ENCODE results near the gene MPL. TPM values are rescaled to one million over a fixed set of nuclear protein-coding genes. Genes with fewer than 3 reads are reported as not detected.

MPL gene
- total RNA-seq, 8 experiments from 2014 or later = 0.05 to 0.08 TPM; not detected in 6

DNA sequence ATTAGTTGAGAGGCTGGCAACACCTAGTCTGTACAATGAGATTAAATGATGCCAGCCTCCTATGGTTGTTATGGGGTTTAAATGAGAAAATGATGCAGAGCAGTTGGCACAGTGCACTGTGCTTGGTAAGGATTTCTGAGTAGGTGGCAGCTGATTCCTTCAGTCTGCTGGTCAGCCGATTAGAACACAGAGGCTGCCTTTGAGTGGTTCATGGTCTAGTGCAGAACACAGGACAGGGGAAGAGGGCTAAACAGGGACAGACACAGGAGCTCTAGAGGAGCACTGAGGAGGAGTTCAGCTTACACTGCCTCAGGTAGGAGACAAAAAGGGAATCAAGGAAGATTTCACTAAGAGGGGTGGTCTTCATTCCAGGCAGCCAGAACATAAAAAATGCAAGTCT is 35.4 kb upstream of the MPL start:
- in situ Hi-C loops (cut with MboI; ENCODE audit: low pct_unique_long_range_greater_than_20kb in 2 of 9, low sequenced_read_pairs in 9 of 9, unreplicated experiment in 9 of 9) = no loop called here
- ATAC-seq (replicated peaks in 6 of 8) = no peak
- WGBS, 10 experiments = 71 to 100% (median 83%) methylated on average over 1 of the region's 1 CpG; no CpG with 5 or more reads in 5 of the 10 experiments
- H3K4me1 ChIP-seq (replicated peaks in 1 of 2) = peaks cover 14 to 18% of the 10 kb centered on the region in 2 donors
- H3K4me3 ChIP-seq = no peak overlapping the region
- H3K27ac ChIP-seq = no peak overlapping the region

DNA sequence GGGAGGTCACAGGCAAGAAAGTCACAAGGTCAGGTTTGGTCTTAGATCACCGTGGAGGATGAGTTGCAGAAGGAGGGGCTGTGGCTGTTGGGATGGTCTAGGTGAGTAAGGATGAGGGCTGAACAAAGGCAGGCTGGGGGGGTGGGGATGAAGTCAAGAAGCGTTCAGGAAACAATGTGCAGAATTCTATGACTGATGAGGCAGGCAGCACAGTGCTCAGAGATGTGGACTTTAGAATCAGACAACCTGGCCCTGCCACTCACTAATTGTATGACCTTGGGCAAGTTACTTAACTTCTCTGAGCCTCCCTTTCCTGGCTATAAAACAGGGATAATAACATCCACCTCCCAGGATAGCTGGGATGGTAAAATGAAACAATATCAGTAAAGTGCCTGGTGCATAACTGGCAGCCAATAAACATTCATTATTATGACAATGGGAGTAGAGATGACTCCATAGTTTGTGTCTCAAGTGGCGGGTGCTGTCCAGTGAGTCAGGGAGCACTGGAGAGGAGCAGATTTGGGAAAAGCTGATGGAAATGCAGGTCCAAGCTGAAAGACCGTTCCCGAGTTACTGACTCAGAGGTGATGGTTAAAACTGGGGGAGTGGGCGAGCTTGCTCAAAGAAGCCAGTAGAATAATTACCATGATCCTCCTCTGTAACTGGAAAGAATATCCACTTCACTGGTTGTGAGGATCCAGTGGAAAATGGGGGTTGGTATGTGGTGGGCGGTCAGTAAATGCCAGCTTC is 34.7 kb upstream of the MPL start:
- Histone ChIP-seq H3K27ac (no peak overlapping the region), H3K4me1 (replicated peaks in 1 of 2) (peaks cover 14 to 18% of the 10 kb centered on the region in 2 donors), H3K4me3 (no peak overlapping the region)
- peak in 2 of 8 experiments; percentile 9 to 37 for ATAC-seq (replicated peaks in 6 of 8)
- WGBS, 10 experiments = 60 to 89% (median 73%) methylated on average over 1 to 7 of the region's 7 CpGs; no CpG with 5 or more reads in 2 of the 10 experiments
- in situ Hi-C loops (cut with MboI; ENCODE audit: low pct_unique_long_range_greater_than_20kb in 2 of 9, low sequenced_read_pairs in 9 of 9, unreplicated experiment in 9 of 9) = no loop called here

DNA sequence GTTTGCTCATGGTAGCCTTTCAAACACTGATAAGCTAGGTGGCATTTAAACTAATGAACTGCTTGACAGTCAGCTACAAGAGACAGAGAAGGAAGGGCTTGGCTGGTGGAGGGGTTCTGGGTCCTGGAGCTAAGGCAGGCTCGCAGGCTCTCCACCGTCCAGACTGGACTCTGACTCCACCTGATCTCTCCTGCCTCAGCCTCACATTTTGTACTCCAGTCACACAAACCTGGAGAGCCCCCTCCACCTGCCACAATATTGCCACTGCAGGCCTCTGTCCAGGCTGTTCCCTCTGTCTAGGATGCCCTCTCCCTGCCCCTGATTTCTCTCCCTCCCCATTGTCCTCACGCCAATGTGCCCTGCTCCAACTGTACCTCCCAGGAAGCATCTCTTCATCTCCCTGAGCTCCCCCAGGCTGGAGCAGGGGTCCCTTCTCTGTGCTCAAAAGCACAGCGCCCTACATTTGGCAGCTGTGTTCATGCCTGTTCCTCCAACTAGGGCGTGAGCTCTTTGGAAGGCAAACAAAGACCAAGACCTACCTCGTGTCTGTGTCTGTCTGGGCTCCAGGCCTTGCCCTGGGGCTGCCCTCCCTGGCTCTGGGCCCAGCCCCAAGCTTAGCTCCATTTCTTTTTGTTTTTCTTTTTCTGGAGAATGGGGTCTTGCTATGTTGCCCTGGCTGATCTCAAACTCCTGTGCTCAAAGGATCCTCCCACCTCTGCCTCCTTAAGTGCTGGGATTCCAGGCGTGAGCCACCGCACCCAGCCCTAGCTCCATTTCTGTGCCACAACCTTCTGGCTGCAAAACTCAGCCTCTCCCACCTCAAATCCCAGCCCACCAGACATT is 33.9 kb upstream of the MPL start:
- in situ Hi-C loops (cut with MboI; ENCODE audit: low pct_unique_long_range_greater_than_20kb in 2 of 9, low sequenced_read_pairs in 9 of 9, unreplicated experiment in 9 of 9) = no loop called here
- Histone ChIP-seq H3K27ac (peak overlapping the region in 1 of 2 donors; percentile 23), H3K4me3 (no peak overlapping the region), H3K4me1 (replicated peaks in 1 of 2) (peaks cover 14 to 18% of the 10 kb centered on the region in 2 donors)
- WGBS, 10 experiments = 75 to 100% (median 84%) methylated on average over 1 to 7 of the region's 8 CpGs; no CpG with 5 or more reads in 4 of the 10 experiments
- ATAC-seq (replicated peaks in 6 of 8) = peak in 2 of 8 experiments; percentile 23 to 31

DNA sequence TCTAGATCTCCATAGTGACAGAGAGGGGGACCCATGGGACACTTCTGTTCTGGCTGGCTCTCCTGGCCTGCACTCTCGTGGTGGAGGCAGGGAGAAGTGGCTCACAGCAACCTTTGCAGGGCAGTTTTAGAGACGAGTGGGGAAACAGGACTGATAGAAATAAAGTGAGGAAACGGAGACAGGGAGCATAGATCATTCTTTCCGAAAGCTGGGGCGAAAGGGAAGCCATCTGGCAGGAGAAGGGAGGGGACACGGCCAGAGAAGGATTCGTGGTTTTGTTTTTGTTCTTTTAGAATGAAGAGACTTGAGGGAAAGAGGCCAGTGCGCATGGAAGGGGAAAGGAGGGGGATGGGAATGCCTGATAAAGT is 33.3 kb upstream of the MPL start:
- in situ Hi-C loops (cut with MboI; ENCODE audit: low pct_unique_long_range_greater_than_20kb in 2 of 9, low sequenced_read_pairs in 9 of 9, unreplicated experiment in 9 of 9) = no loop called here
- WGBS, 10 experiments = 0 to 64% (median 29%) methylated on average over 1 to 8 of the region's 8 CpGs; no CpG with 5 or more reads in 1 of the 10 experiments
- no peak for ATAC-seq (replicated peaks in 6 of 8)
- Histone ChIP-seq H3K4me3 (no peak overlapping the region), H3K27ac (peak overlapping the region in 1 of 2 donors; percentile 23), H3K4me1 (replicated peaks in 1 of 2) (peaks cover 14 to 18% of the 10 kb centered on the region in 2 donors)

DNA sequence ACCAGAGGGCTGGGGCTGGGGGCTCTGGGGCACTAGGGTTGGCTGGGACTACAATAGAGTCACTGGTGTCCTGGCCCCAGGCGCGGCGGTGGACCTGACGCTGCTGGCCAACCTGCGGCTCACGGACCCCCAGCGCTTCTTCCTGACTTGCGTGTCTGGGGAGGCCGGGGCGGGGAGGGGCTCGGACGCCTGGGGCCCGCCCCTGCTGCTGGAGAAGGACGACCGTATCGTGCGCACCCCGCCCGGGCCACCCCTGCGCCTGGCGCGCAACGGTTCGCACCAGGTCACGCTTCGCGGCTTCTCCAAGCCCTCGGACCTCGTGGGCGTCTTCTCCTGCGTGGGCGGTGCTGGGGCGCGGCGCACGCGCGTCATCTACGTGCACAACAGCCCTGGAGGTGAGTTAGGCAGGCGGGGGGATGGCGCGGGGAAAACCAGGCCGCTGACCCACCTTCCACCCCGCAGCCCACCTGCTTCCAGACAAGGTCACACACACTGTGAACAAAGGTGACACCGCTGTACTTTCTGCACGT is 32.8 kb upstream of the MPL start:
- 88 to 95% methylated on average over 4 of the region's 46 CpGs; no CpG with 5 or more reads in 8 of the 10 experiments for WGBS, 10 experiments
- Histone ChIP-seq H3K27ac (no peak overlapping the region), H3K4me1 (replicated peaks in 1 of 2) (peaks cover 14 to 18% of the 10 kb centered on the region in 2 donors), H3K4me3 (no peak overlapping the region)
- no peak for ATAC-seq (replicated peaks in 6 of 8)
- in situ Hi-C loops (cut with MboI; ENCODE audit: low pct_unique_long_range_greater_than_20kb in 2 of 9, low sequenced_read_pairs in 9 of 9, unreplicated experiment in 9 of 9) = no loop called here

DNA sequence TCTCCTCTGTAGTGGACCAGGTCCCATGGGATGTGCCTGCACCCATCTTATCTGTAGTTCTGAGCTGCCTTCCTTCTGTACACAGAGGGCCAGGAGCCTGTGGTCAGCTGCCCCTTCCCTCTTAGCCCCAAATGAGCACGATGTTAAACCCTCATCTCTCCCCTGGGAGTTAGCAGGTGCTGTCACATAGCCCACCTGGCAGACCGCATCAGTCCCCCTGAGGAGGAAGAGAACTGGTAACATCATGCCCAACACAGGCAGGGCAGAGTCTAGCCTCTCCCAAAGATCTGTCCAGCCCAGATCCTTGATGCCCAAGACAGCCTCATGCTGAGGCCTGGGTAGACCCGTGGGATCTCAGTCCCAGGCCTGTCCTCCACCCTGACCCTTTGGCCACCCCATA is 32.2 kb upstream of the MPL start:
- H3K4me1 ChIP-seq (replicated peaks in 1 of 2) = peaks cover 11 to 12% of the 10 kb centered on the region in 2 donors
- no peak overlapping the region for H3K27ac ChIP-seq
- 40 to 100% (median 83%) methylated on average over 1 to 2 of the region's 3 CpGs; no CpG with 5 or more reads in 5 of the 10 experiments for WGBS, 10 experiments
- in situ Hi-C loops (cut with MboI; ENCODE audit: low pct_unique_long_range_greater_than_20kb in 2 of 9, low sequenced_read_pairs in 9 of 9, unreplicated experiment in 9 of 9) = no loop called here
- H3K4me3 ChIP-seq = no peak overlapping the region
- no peak for ATAC-seq (replicated peaks in 6 of 8)

DNA sequence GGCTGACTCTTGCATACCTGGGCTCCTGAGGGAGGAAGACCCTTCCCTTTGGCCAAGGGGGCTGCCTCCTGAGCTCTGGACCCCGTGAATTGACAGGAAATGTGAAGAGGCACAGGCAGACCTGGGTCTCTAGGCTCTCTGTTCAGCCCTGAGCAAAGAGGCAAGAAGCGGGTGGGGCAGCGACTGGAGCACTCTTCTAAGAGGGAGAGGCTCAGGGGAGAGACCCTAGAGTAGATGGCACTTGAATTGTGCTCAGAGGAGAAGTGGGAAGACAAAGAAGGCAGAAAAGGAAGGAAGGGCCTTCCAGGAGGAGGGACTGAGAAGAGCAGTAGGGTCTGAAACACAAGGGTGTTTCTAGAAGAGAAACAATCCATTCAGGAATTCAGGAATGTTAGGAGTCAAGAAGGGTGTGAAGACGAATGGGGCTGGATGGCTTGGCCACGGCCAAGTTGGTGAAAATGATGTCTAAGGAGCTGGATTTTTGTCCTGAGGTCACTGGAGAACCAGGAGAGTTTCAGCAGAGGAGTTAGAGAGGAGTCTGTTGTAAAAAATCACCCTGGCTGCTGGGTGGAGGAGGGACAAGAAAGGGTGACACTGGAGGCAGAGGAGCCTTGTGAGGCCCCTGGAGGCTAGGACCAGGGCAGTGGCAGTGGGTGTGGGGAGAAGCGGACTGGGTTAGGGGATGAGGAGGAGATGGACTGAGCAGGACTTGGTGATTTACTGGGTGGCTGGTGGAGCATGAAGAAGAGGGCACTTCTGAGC is 31.5 kb upstream of the MPL start:
- peaks cover 5 to 6% of the 10 kb centered on the region in 2 donors for H3K4me1 ChIP-seq (replicated peaks in 1 of 2)
- in situ Hi-C loops (cut with MboI; ENCODE audit: low pct_unique_long_range_greater_than_20kb in 2 of 9, low sequenced_read_pairs in 9 of 9, unreplicated experiment in 9 of 9) = no loop called here
- no peak overlapping the region for H3K27ac ChIP-seq
- 4 to 95% (median 53%) methylated on average over 2 to 6 of the region's 6 CpGs; no CpG with 5 or more reads in 1 of the 10 experiments for WGBS, 10 experiments
- H3K4me3 ChIP-seq = no peak overlapping the region
- peak in 1 of 8 experiments; percentile 47 for ATAC-seq (replicated peaks in 6 of 8)

DNA sequence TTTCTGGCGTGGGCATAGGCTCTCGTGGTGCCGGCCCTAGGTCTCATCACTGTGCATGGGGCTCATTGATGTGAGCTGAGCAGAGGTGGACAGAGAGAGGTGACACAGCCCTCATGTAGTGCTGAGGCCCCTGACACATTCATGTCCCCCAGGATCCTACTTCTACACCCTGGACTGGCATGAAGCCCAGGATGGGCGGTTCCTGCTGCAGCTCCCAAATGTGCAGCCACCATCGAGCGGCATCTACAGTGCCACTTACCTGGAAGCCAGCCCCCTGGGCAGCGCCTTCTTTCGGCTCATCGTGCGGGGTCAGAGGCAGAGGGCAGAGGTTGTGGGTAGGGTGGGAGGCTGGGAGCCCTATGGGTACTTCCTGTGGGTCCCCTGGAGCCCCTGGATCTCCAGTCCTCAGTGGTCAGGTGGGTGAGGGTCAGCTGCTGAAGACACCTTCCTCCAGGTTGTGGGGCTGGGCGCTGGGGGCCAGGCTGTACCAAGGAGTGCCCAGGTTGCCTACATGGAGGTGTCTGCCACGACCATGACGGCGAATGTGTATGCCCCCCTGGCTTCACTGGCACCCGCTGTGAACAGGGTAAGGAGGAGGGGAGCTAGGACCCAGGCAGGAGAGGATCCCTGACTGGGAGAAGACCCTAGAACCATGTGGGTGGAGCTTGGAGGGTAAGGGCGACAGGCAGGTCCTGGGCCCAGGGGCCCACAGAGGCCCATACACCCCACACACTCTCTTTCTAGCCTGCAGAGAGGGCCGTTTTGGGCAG is 30.7 kb upstream of the MPL start:
- ATAC-seq (replicated peaks in 6 of 8) = no peak

DNA sequence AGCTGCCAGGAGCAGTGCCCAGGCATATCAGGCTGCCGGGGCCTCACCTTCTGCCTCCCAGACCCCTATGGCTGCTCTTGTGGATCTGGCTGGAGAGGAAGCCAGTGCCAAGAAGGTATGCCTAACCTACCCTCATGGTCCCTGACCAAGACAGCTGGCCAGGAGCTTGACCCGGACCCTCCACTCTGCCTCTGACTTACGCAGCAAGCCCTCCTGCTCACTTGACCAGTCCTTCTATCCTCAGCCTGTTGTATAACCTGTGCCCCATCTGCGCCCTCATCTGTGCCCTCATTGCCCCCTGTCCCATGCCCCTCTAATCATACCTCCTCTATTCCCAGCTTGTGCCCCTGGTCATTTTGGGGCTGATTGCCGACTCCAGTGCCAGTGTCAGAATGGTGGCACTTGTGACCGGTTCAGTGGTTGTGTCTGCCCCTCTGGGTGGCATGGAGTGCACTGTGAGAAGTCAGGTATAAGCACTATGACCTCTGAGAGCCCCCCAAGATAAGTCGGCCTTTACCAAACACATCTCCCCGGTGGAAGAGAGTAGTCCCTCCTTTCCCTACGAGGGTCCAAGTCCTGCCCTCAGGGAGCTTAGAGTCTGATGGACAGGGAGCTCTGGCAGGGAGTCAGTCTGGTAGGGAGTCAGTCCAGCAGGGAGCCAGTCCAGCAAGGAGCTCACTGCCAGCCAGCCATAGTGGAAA is 30.0 kb upstream of the MPL start:
- no peak overlapping the region for H3K27ac ChIP-seq
- no peak overlapping the region for H3K4me3 ChIP-seq
- 84 to 100% (median 89%) methylated on average over 1 to 7 of the region's 9 CpGs; no CpG with 5 or more reads in 7 of the 10 experiments for WGBS, 10 experiments
- peaks cover 1 to 5% of the 10 kb centered on the region in 2 donors for H3K4me1 ChIP-seq (replicated peaks in 1 of 2)
- in situ Hi-C loops (cut with MboI; ENCODE audit: low pct_unique_long_range_greater_than_20kb in 2 of 9, low sequenced_read_pairs in 9 of 9, unreplicated experiment in 9 of 9) = no loop called here
- no peak for ATAC-seq (replicated peaks in 6 of 8)

More for the DNA sequence above, 30.7 kb upstream of the MPL start:
- Histone ChIP-seq H3K4me1 (replicated peaks in 1 of 2) (peaks cover 5 to 6% of the 10 kb centered on the region in 2 donors), H3K4me3 (no peak overlapping the region), H3K27ac (no peak overlapping the region)
- in situ Hi-C loops (cut with MboI; ENCODE audit: low pct_unique_long_range_greater_than_20kb in 2 of 9, low sequenced_read_pairs in 9 of 9, unreplicated experiment in 9 of 9) = no loop called here
- WGBS, 10 experiments = 80 to 100% (median 86%) methylated on average over 1 to 13 of the region's 17 CpGs; no CpG with 5 or more reads in 4 of the 10 experiments

DNA sequence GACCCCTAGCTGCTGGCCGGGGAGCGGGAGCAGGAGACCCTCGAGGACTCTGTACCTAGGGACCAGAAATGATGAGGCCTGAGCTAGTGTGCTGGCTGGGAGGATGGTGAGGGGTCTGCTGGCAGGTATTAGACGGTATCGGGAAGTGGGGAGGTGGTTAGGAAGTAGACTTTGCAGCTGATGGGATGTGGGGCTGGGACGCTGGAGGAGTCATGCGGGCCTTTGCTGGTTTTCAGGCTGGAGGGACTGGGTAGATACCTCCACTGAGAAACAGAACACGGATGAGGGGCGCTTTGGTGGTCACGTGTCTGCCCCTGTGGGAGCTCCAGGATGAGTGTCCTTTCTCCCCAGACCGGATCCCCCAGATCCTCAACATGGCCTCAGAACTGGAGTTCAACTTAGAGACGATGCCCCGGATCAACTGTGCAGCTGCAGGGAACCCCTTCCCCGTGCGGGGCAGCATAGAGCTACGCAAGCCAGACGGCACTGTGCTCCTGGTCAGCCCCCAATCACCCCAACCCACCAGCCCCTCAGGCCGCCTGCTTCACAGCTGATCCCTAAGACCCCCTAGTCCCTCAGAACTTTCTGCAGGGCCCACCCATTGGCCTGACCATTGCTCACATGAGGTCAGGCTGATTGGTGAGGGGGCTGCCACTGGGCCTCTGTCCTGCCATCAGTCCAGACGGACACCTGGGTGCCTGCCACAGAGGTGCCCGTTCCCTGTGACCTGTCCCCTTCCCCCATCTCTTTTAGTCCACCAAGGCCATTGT is 28.8 kb upstream of the MPL start:
- 60 to 94% (median 86%) methylated on average over 1 to 13 of the region's 20 CpGs; no CpG with 5 or more reads in 5 of the 10 experiments for WGBS, 10 experiments
- ATAC-seq (replicated peaks in 6 of 8) = no peak
- in situ Hi-C loops (cut with MboI; ENCODE audit: low pct_unique_long_range_greater_than_20kb in 2 of 9, low sequenced_read_pairs in 9 of 9, unreplicated experiment in 9 of 9) = no loop called here

More for the DNA sequence above, 28.8 kb upstream of the MPL start:
- no peak overlapping the region for H3K4me3 ChIP-seq
- no peak overlapping the region for H3K27ac ChIP-seq
- peaks cover 0 to 5% of the 10 kb centered on the region in 2 donors for H3K4me1 ChIP-seq (replicated peaks in 1 of 2)

All from motor neuron (in vitro differentiated cells).